GM12878 (cell line): ENCODE data around the gene CTSA. TPM values are rescaled to one million over a fixed set of nuclear protein-coding genes. Genes with fewer than 3 reads are reported as not detected.

Experiments used
- ATAC-seq: fragments of 200-7000 bp; cut with Tn5 transposase; 3 replicates; pipeline ENCODE4 v1.9.1; 2020; ENCODE audit warnings: mild to moderate bottlenecking, moderate library complexity
- BruUV-seq: library from RNA; stranded (reverse); fragments of 400-500 nt; replicated peaks from 2 replicates; lab custom pipeline; 2021; lab: Mats Ljungman, UMichigan
- CTCF ChIA-PET: fragments of 300-600 bp; sonication (Branson Sonifier 250); formaldehyde crosslinking; extraction: SDS; loops from one replicate; lab custom pipeline; 2021; ENCODE audit warnings: inconsistent platforms; lab: Yijun Ruan, JAX
- POLR2A ChIA-PET: fragments of 350-600 bp; formaldehyde crosslinking; extraction: SDS; loops from one replicate; lab custom pipeline; 2021; ENCODE audit warnings: inconsistent platforms; lab: Charles Lee
- RAD21 ChIA-PET: fragments of 300-600 bp; sonication (Branson Sonifier 250); formaldehyde crosslinking; loops from one replicate; lab custom pipeline; 2023; ENCODE audit warnings: antibody characterized with exemption; ENCODE audit not compliant: unreplicated experiment; lab: Charles Lee
- SMC1A ChIA-PET: fragments of 300-600 bp; sonication (Branson Sonifier 250); formaldehyde crosslinking; loops from one replicate; lab custom pipeline; 2023; ENCODE audit not compliant: unreplicated experiment, uncharacterized antibody; lab: Charles Lee
- DNase-seq: peaks from one replicate; pipeline ENCODE4 v3.0.0-alpha.2; 2011; ENCODE audit warnings: low read depth, low spot score
- FAIRE-seq: peaks from 3 replicates; lab custom pipeline; 2011; peaks lifted over from hg19 to GRCh38; lab: Jason Lieb, UNC
- H2AFZ ChIP-seq: 2 replicates; pipeline ENCODE4 v1.6.0; 2011; ENCODE audit warnings: low read depth, low read length, control low read depth; ENCODE audit not compliant: control insufficient read depth
- H3K27ac ChIP-seq: 2 replicates; pipeline ENCODE4 v1.5.1; 2011; ENCODE audit warnings: control low read depth; ENCODE audit not compliant: control insufficient read depth, insufficient read depth
- H3K27me3 ChIP-seq, 2 experiments: replicated peaks in 1 of 2; 2 replicates each; pipeline versions ENCODE4 v1.6.0 to v1.6.1; 2011; ENCODE audit warnings: low read length in 1 of 2; ENCODE audit not compliant: control insufficient read depth in 2 of 2, insufficient read depth in 2 of 2
- H3K36me3 ChIP-seq, 2 experiments: 2 replicates each; pipeline ENCODE4 v1.5.1; 2011; ENCODE audit warnings: low read length in 1 of 2; ENCODE audit not compliant: control insufficient read depth in 2 of 2, insufficient read depth in 2 of 2
- H3K4me1 ChIP-seq: 2 replicates; pipeline ENCODE4 v1.6.1; 2011; ENCODE audit warnings: mild to moderate bottlenecking, low read length, moderate library complexity, mixed read lengths; ENCODE audit not compliant: control insufficient read depth, insufficient read depth
- H3K4me2 ChIP-seq: 2 replicates; pipeline ENCODE4 v1.6.0; 2011; ENCODE audit warnings: control low read depth; ENCODE audit not compliant: control insufficient read depth, insufficient read depth
- H3K4me3 ChIP-seq: fragments of 200-600 bp; sonication (generic); 2 replicates; pipeline ENCODE4 v1.5.1; 2016
- H3K79me2 ChIP-seq: 2 replicates; pipeline ENCODE4 v1.6.0; 2011; ENCODE audit warnings: low read length; ENCODE audit not compliant: control insufficient read depth, insufficient read depth
- H3K9ac ChIP-seq: 2 replicates; pipeline ENCODE4 v1.8.0; 2011; ENCODE audit warnings: low read length, control low read depth, mixed read lengths; ENCODE audit not compliant: control insufficient read depth, insufficient read depth
- H3K9me3 ChIP-seq: replicated peaks from 3 replicates; pipeline ENCODE4 v1.5.1; 2011; ENCODE audit warnings: mild to moderate bottlenecking, low read length; ENCODE audit not compliant: control insufficient read depth, insufficient read depth
- H4K20me1 ChIP-seq: 2 replicates; pipeline ENCODE4 v1.6.0; 2011; ENCODE audit not compliant: control insufficient read depth, insufficient read depth
- CUX1 ChIP-seq: IDR thresholded peaks from 2 replicates; pipeline ENCODE4 v1.6.1; 2012; ENCODE audit warnings: improper control_type of control experiment, low read depth, low read length; ENCODE audit not compliant: insufficient replicate concordance
- DPF2 ChIP-seq: fragments of 450-650 bp; IDR thresholded peaks from 2 replicates; pipeline ENCODE4 v1.6.1; 2017; ENCODE audit warnings: mild to moderate bottlenecking
- MEF2B ChIP-seq: fragments of 450-650 bp; IDR thresholded peaks from 2 replicates; pipeline ENCODE4 v1.6.1; 2018; ENCODE audit warnings: mild to moderate bottlenecking, moderate library complexity; ENCODE audit not compliant: partially characterized antibody, poor library complexity, severe bottlenecking
- MLLT1 ChIP-seq: fragments of 450-650 bp; IDR thresholded peaks from 2 replicates; pipeline ENCODE4 v1.6.1; 2016; ENCODE audit warnings: mild to moderate bottlenecking
- MTA3 ChIP-seq: IDR thresholded peaks from 2 replicates; pipeline ENCODE4 v1.6.1; 2012; ENCODE audit warnings: low read length, inconsistent platforms, borderline replicate concordance
- SIN3A ChIP-seq: IDR thresholded peaks from 2 replicates; pipeline ENCODE4 v1.6.1; 2012; ENCODE audit warnings: low read depth, low read length, improper control_type of control experiment
- TARDBP ChIP-seq: IDR thresholded peaks from 2 replicates; pipeline ENCODE4 v1.6.1; 2016; ENCODE audit warnings: borderline replicate concordance
- TCF12 ChIP-seq: IDR thresholded peaks from 2 replicates; pipeline ENCODE4 v1.6.1; 2011; ENCODE audit warnings: low read depth, mild to moderate bottlenecking, low read length
- TCF7 ChIP-seq: IDR thresholded peaks from 2 replicates; pipeline ENCODE4 v1.6.1; 2014; ENCODE audit warnings: antibody characterized with exemption, borderline replicate concordance
- ZNF217 ChIP-seq: fragments of 450-650 bp; IDR thresholded peaks from 2 replicates; pipeline ENCODE4 v1.6.1; 2017; ENCODE audit warnings: antibody characterized with exemption, mild to moderate bottlenecking
- WGBS: methylation state at CpG from one replicate; pipeline ENCODE4 v1.1.6; 2016; ENCODE audit warnings: low lambda C conversion rate; ENCODE audit not compliant: insufficient replicate concordance, insufficient coverage; ENCODE audit errors: missing lambda C conversion rate; 5-methylcytosine and 5-hydroxymethylcytosine counted together
- in situ Hi-C: fragments of 300-500 bp; cut with MboI; formaldehyde crosslinking; loops from 9 replicates; pipeline ENCODE4 v1.14.3; 2018; ENCODE audit warnings: mixed read lengths
- intact Hi-C: fragments of 100-400 bp; cut with micrococcal nuclease; formaldehyde crosslinking; loops from one replicate; pipeline ENCODE4 v1.14.2; 2022; ENCODE audit not compliant: unreplicated experiment
- polyA plus RNA-seq, 11 experiments: library from polyadenylated mRNA; depleted of rRNA in 4 of 11; unstranded in 6 of 11; stranded (reverse) in 5 of 11; fragments of >200 nt; fragmentation: Nextera tagmentation in 4 of 11; fragmentation: Illumina TruSeq in 1 of 11; extraction: Ambion mirVana in 4 of 11; extraction: Trizol in 1 of 11; gene quantifications; 1 replicate in 1 of 11; 2 replicates in 10 of 11; pipeline versions ENCODE4 v1.2.1 to v1.2.3, GENCODE V29; 2011 to 2016; ENCODE audit warnings: inconsistent platforms in 2 of 11, missing spikeins in 2 of 11, low read depth in 1 of 11
- total RNA-seq, 4 experiments: library from RNA; depleted of rRNA in 3 of 4; stranded (reverse); fragments of >200 nt in 3 of 4; fragmentation: Illumina TruSeq in 1 of 4; extraction: Trizol in 1 of 4; gene quantifications; 2 replicates each; pipeline versions ENCODE4 v1.2.1 to v1.2.3, GENCODE V29; 2013 to 2021
- TF ChIP-seq, protein P1 (sequence below): IDR thresholded peaks from 2 replicates; pipeline ENCODE4 v1.6.1; 2012; ENCODE audit warnings: low read depth, low read length, improper control_type of control experiment
- TF ChIP-seq, protein P2 (sequence below): fragments of 150-350 bp; IDR thresholded peaks from 2 replicates; pipeline ENCODE4 v1.6.1; 2014; ENCODE audit warnings: mild to moderate bottlenecking, low read depth, low read length
- TF ChIP-seq, protein P3 (sequence below): IDR thresholded peaks from 2 replicates; pipeline ENCODE4 v1.6.1; 2011; ENCODE audit warnings: borderline replicate concordance, low read depth, mild to moderate bottlenecking, moderate library complexity, low read length; ENCODE audit not compliant: insufficient read depth, poor library complexity, severe bottlenecking

The CTSA gene
- total and polyA plus RNA-seq, 10 of the 15 experiments (the other 5 are each of a cell fraction or from before 2014, with no cell fraction given), result 7.1 to 67.0 (median 36.2) TPM

DNA sequence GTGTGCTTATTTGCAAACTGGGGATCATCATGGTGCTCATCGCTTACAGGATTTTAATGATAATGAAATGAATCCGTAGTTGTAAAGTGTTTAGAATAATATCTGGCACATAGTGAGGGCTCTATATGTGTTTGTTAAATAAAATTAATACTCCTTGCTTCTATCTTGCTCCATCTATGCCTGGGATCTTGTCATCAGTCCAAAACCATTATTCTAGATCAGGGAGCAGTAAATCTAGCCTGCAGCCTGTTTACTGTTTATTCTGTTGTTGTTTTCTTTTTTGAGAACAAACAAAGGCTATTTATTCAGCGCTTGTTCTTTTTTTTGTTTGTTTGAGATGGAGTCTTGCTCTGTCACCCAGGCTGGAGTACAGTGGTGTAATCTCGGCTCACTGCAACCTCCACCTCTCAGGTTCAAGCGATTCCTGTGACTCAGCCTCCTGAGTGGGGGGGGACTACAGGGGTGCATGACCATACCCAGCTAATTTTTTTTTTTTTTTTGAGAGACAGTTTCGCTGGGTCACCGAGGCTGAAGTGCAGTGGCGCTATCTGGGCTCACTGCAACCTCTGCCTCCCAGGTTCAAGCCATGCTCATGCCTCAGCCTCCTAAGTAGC, 42.1 kb upstream of the CTSA start:
- POLR2A ChIA-PET, result no interaction called here
- no peaks in the 10 kb centered on the region for H3K79me2 ChIP-seq
- H2AFZ ChIP-seq, result no peak overlapping the region
- no peaks in the 10 kb centered on the region; a peak in 1 of 4 replicates for H3K36me3 ChIP-seq
- intact Hi-C loops (no loop called here), in situ Hi-C loops (no loop called here)
- no peaks in the 10 kb centered on the region for H3K9me3 ChIP-seq
- BruUV-seq, result no TSS peak
- no peak overlapping the region for H3K27ac ChIP-seq
- FAIRE-seq (no peak), DNase-seq (no peak), ATAC-seq (no peak)
- H3K4me3 ChIP-seq, result no peak overlapping the region
- RAD21 ChIA-PET, result no interaction called here
- no peak overlapping the region for H3K4me2 ChIP-seq
- CTCF ChIA-PET, result no interaction called here
- TF ChIP-seq DPF2, result no peak
- TF ChIP-seq TARDBP, result no peak
- TF ChIP-seq SIN3A, result no peak
- TF ChIP-seq, protein P1, sequence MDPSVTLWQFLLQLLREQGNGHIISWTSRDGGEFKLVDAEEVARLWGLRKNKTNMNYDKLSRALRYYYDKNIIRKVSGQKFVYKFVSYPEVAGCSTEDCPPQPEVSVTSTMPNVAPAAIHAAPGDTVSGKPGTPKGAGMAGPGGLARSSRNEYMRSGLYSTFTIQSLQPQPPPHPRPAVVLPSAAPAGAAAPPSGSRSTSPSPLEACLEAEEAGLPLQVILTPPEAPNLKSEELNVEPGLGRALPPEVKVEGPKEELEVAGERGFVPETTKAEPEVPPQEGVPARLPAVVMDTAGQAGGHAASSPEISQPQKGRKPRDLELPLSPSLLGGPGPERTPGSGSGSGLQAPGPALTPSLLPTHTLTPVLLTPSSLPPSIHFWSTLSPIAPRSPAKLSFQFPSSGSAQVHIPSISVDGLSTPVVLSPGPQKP, result no peak
- no peak for TF ChIP-seq TCF12
- TF ChIP-seq MEF2B, result no peak
- no peak for TF ChIP-seq ZNF217
- TF ChIP-seq MTA3, result no peak
- TF ChIP-seq, protein P2, sequence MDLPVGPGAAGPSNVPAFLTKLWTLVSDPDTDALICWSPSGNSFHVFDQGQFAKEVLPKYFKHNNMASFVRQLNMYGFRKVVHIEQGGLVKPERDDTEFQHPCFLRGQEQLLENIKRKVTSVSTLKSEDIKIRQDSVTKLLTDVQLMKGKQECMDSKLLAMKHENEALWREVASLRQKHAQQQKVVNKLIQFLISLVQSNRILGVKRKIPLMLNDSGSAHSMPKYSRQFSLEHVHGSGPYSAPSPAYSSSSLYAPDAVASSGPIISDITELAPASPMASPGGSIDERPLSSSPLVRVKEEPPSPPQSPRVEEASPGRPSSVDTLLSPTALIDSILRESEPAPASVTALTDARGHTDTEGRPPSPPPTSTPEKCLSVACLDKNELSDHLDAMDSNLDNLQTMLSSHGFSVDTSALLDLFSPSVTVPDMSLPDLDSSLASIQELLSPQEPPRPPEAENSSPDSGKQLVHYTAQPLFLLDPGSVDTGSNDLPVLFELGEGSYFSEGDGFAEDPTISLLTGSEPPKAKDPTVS, result no peak
- TF ChIP-seq TCF7, result no peak
- TF ChIP-seq, protein P3, sequence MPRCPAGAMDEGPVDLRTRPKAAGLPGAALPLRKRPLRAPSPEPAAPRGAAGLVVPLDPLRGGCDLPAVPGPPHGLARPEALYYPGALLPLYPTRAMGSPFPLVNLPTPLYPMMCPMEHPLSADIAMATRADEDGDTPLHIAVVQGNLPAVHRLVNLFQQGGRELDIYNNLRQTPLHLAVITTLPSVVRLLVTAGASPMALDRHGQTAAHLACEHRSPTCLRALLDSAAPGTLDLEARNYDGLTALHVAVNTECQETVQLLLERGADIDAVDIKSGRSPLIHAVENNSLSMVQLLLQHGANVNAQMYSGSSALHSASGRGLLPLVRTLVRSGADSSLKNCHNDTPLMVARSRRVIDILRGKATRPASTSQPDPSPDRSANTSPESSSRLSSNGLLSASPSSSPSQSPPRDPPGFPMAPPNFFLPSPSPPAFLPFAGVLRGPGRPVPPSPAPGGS, result no peak
- no peak for TF ChIP-seq CUX1
- no peak for TF ChIP-seq MLLT1
- WGBS, result 96% methylated on average over 8 of the region's 8 CpGs
- H3K9ac ChIP-seq, result no peak overlapping the region
- H4K20me1 ChIP-seq, result no peaks in the 10 kb centered on the region
- no peaks in the 10 kb centered on the region for H3K4me1 ChIP-seq
- SMC1A ChIA-PET, result interaction anchor here (1.6 kb wide), 1 partner anchor 8 kb away, joined by 4 read pairs; no protein-coding TSS in a partner anchor
- H3K27me3 ChIP-seq, result no peaks in the 10 kb centered on the region
